SK-N-SH (cell line): ENCODE data around the gene DDX28. TPM values are rescaled to one million over a fixed set of nuclear protein-coding genes. Genes with fewer than 3 reads are reported as not detected.

Experiments used
- CTCF ChIA-PET: fragments of 300-600, 350-600 bp; formaldehyde crosslinking; extraction: SDS; loops from one replicate; lab custom pipeline; 2021; lab: Yijun Ruan, JAX
- POLR2A ChIA-PET: fragments of 350-600 bp; sonication (Branson Sonifier 250); formaldehyde crosslinking; extraction: SDS; loops from one replicate; lab custom pipeline; 2020; ENCODE audit warnings: antibody characterized with exemption, inconsistent platforms; lab: Yijun Ruan, JAX
- DNase-seq: peaks from one replicate; pipeline ENCODE4 v3.0.0; 2012
- H2AFZ ChIP-seq: fragments of 200-600 bp; sonication (generic); 2 replicates; pipeline ENCODE4 v1.8.1; 2016; ENCODE audit warnings: antibody characterized with exemption, mild to moderate bottlenecking, low read depth
- H3F3A ChIP-seq: fragments of 200-600 bp; sonication (generic); replicated peaks from 2 replicates; pipeline ENCODE3; 2016; ENCODE audit warnings: antibody characterized with exemption, mild to moderate bottlenecking; ENCODE audit not compliant: insufficient read depth
- H3K27ac ChIP-seq, 2 experiments: fragments of 200-500 bp in 1 of 2; fragments of 200-600 bp in 1 of 2; sonication (Bioruptor generic) in 1 of 2; sonication (generic), shearing (Covaris generic) in 1 of 2; 2 replicates each; pipeline versions ENCODE4 v1.5.1 to v1.6.1; 2014 to 2016; ENCODE audit warnings: low read depth in 2 of 2, inconsistent platforms in 1 of 2, low read length in 1 of 2, mild to moderate bottlenecking in 1 of 2, mixed read lengths in 1 of 2
- H3K27me3 ChIP-seq: fragments of 200-600 bp; sonication (generic), shearing (Covaris generic); 2 replicates; pipeline ENCODE4 v1.6.1; 2016; ENCODE audit warnings: mixed run types; ENCODE audit not compliant: insufficient read depth
- H3K36me3 ChIP-seq, 2 experiments: fragments of 200-500 bp in 1 of 2; fragments of 200-600 bp in 1 of 2; sonication (Bioruptor generic) in 1 of 2; sonication (generic) in 1 of 2; replicated peaks in 1 of 2; 2 replicates each; pipeline versions ENCODE3 to v1.5.1; 2014 to 2016; ENCODE audit warnings: low read length in 1 of 2, mild to moderate bottlenecking in 1 of 2; ENCODE audit not compliant: insufficient read depth in 2 of 2, control insufficient read depth in 1 of 2
- H3K4me1 ChIP-seq, 2 experiments: fragments of 200-500 bp in 1 of 2; fragments of 200-600 bp in 1 of 2; sonication (Bioruptor generic) in 1 of 2; sonication (generic), shearing (Covaris generic) in 1 of 2; 2 replicates each; pipeline versions ENCODE4 v1.5.1 to v1.6.1; 2014 to 2016; ENCODE audit warnings: low read depth in 1 of 2, low read length in 1 of 2, mixed run types in 1 of 2; ENCODE audit not compliant: insufficient read depth in 2 of 2, control insufficient read depth in 1 of 2
- H3K4me2 ChIP-seq: fragments of 200-600 bp; sonication (generic), shearing (Covaris generic); 2 replicates; pipeline ENCODE4 v1.6.1; 2017; ENCODE audit warnings: mixed run types
- H3K4me3 ChIP-seq, 2 experiments: fragments of 200-500 bp in 1 of 2; fragments of 200-600 bp in 1 of 2; sonication (Bioruptor generic) in 1 of 2; sonication (generic), shearing (Covaris generic) in 1 of 2; 2 replicates each; pipeline versions ENCODE4 v1.5.1 to v1.8.1; 2014 to 2016; ENCODE audit warnings: low read depth in 2 of 2, inconsistent platforms in 1 of 2, low read length in 1 of 2, mild to moderate bottlenecking in 1 of 2, mixed read lengths in 1 of 2, moderate library complexity in 1 of 2
- H3K79me2 ChIP-seq: fragments of 200-600 bp; sonication (generic); 2 replicates; pipeline ENCODE4 v1.8.1; 2017; ENCODE audit warnings: mild to moderate bottlenecking; ENCODE audit not compliant: insufficient read depth
- H3K9ac ChIP-seq: fragments of 200-600 bp; sonication (generic); 2 replicates; pipeline ENCODE4 v1.6.1; 2017; ENCODE audit warnings: mixed run types
- H3K9me2 ChIP-seq: fragments of 200-600 bp; sonication (generic); 2 replicates; pipeline ENCODE4 v1.6.1; 2017; ENCODE audit warnings: mixed run types
- H3K9me3 ChIP-seq: fragments of 200-600 bp; sonication (generic); 2 replicates; pipeline ENCODE4 v1.6.1; 2017; ENCODE audit warnings: mixed run types, mild to moderate bottlenecking, moderate library complexity
- H4K20me1 ChIP-seq: fragments of 200-600 bp; sonication (generic); 2 replicates; pipeline ENCODE4 v1.6.1; 2017; ENCODE audit warnings: mild to moderate bottlenecking, mixed run types; ENCODE audit not compliant: insufficient read depth
- ELF1 ChIP-seq: IDR thresholded peaks from 2 replicates; pipeline ENCODE4 v1.4.0; 2012
- EP300 ChIP-seq, 2 experiments: IDR thresholded peaks; 2 replicates each; pipeline versions ENCODE4 v1.4.0 to v1.6.1; 2012; ENCODE audit warnings: borderline replicate concordance in 1 of 2, low read depth in 1 of 2, low read length in 1 of 2
- EZH2phosphoT487 ChIP-seq: fragments of 200-600 bp; sonication (generic); IDR thresholded peaks from 2 replicates; pipeline ENCODE4 v1.6.1; 2017; ENCODE audit warnings: low read depth, mixed run types, mild to moderate bottlenecking, antibody characterized with exemption, moderate library complexity, borderline replicate concordance
- FOXM1 ChIP-seq: IDR thresholded peaks from 2 replicates; pipeline ENCODE4 v1.4.0; 2012; ENCODE audit warnings: low read depth, mild to moderate bottlenecking
- GABPA ChIP-seq: IDR thresholded peaks from 2 replicates; pipeline ENCODE4 v1.4.0; 2012; ENCODE audit warnings: low read depth, mild to moderate bottlenecking
- GATA2 ChIP-seq: sonication (generic); formaldehyde crosslinking; IDR thresholded peaks from 2 replicates; pipeline ENCODE4 v1.5.0; 2020; ENCODE audit warnings: mild to moderate bottlenecking, missing genetic modification reagents
- IRF3 ChIP-seq: fragments of 150-350 bp; IDR thresholded peaks from 2 replicates; pipeline ENCODE4 v1.6.1; 2016; ENCODE audit warnings: mild to moderate bottlenecking, low read depth, low read length
- JUND ChIP-seq: IDR thresholded peaks from 2 replicates; pipeline ENCODE4 v1.4.0; 2012
- MEF2A ChIP-seq: IDR thresholded peaks from 2 replicates; pipeline ENCODE4 v1.4.0; 2012; ENCODE audit warnings: low read depth, borderline replicate concordance
- MXI1 ChIP-seq: IDR thresholded peaks from 2 replicates; pipeline ENCODE4 v1.6.1; 2012; ENCODE audit warnings: mild to moderate bottlenecking, low read depth, low read length, improper control_type of control experiment
- NRF1 ChIP-seq: IDR thresholded peaks from 2 replicates; pipeline ENCODE4 v1.6.1; 2012; ENCODE audit warnings: low read depth, mild to moderate bottlenecking, low read length
- POLR2AphosphoS5 ChIP-seq: IDR thresholded peaks from 2 replicates; pipeline ENCODE4 v1.6.1; 2012; ENCODE audit warnings: low read depth, low read length
- REST ChIP-seq: IDR thresholded peaks from 2 replicates; pipeline ENCODE4 v1.6.1; 2012; ENCODE audit warnings: mild to moderate bottlenecking, low read depth, low read length, moderate library complexity
- RXRA ChIP-seq: IDR thresholded peaks from 2 replicates; pipeline ENCODE4 v1.4.0; 2012; ENCODE audit warnings: low read depth, mild to moderate bottlenecking, borderline replicate concordance
- SMC3 ChIP-seq: IDR thresholded peaks from 2 replicates; pipeline ENCODE4 v1.6.1; 2012; ENCODE audit warnings: low read depth, low read length, improper control_type of control experiment
- TCF12 ChIP-seq: IDR thresholded peaks from 2 replicates; pipeline ENCODE4 v1.4.0; 2012
- TEAD4 ChIP-seq: IDR thresholded peaks from 2 replicates; pipeline ENCODE4 v1.4.0; 2012; ENCODE audit warnings: mild to moderate bottlenecking, borderline replicate concordance; ENCODE audit not compliant: insufficient read depth
- USF1 ChIP-seq: IDR thresholded peaks from 2 replicates; pipeline ENCODE4 v1.4.0; 2012; ENCODE audit warnings: low read depth, borderline replicate concordance
- USF2 ChIP-seq: fragments of 150-350 bp; IDR thresholded peaks from 2 replicates; pipeline ENCODE4 v1.6.1; 2017; ENCODE audit warnings: antibody characterized with exemption, low read length, low read depth, borderline replicate concordance
- YY1 ChIP-seq: IDR thresholded peaks from 2 replicates; pipeline ENCODE4 v1.4.0; 2012; ENCODE audit warnings: low read depth, mild to moderate bottlenecking
- WGBS: methylation state at CpG from one replicate; pipeline ENCODE4 v1.1.6; 2017; ENCODE audit warnings: low lambda C conversion rate; 5-methylcytosine and 5-hydroxymethylcytosine counted together
- polyA plus RNA-seq, 3 experiments: library from polyadenylated mRNA; depleted of rRNA; stranded (reverse); fragments of >200 nt; gene quantifications; 2 replicates each; pipeline ENCODE4 v1.2.3, GENCODE V29; 2012

DDX28 gene
- polyA plus RNA-seq, 1 of the 3 experiments (the other 2 are of a cell fraction) = 10.8 TPM

- POLR2A ChIA-PET = interaction anchor here (0.6 to 0.7 kb wide), 2 partner anchors 15 to 36 kb away, joined by 3 read pairs; no protein-coding TSS in a partner anchor
- 93% methylated on average over 4 of the region's 7 CpGs for WGBS
- CTCF ChIA-PET = interaction anchor here (0.6 to 2.1 kb wide), 4 partner anchors 29 to 1456 kb away, joined by 3 to 9 read pairs (median 4); no protein-coding TSS in a partner anchor
Observed at GRCh38 chr16:68069511-68070248, 46.6 kb upstream of the DDX28 start.

More at GRCh38 chr16:68069511-68070248, 46.6 kb upstream of the DDX28 start:
- Histone ChIP-seq H3K79me2 (no peaks in the 10 kb centered on the region), H3K27ac (no peak overlapping the region), H3K36me3 (peaks cover 13 to 28% of the 10 kb centered on the region in 2 experiments), H3K9me3 (no peaks in the 10 kb centered on the region), H3K4me3 (no peak overlapping the region), H3K9ac (no peak overlapping the region), H3K27me3 (no peaks in the 10 kb centered on the region), H3K4me1 (peaks cover 0 to 22% of the 10 kb centered on the region in 2 experiments; a peak in 2 of 4 replicates), H3F3A (peaks cover 23% of the 10 kb centered on the region), H3K9me2 (no peaks in the 10 kb centered on the region), H2AFZ (no peak overlapping the region), H3K4me2 (no peak overlapping the region), H4K20me1 (0 out of 2 replicates have a peak, but pooled peaks cover 2% of the 10 kb centered on the region)
- no peak for DNase-seq
- TF ChIP-seq USF2 (no peak), MXI1 (no peak), FOXM1 (no peak), YY1 (no peak), TCF12 (no peak), POLR2AphosphoS5 (no peak), GABPA (no peak), IRF3 (no peak), NRF1 (no peak), EZH2phosphoT487 (no peak), REST (no peak), EP300 (IDR thresholded peaks at IDR 0.05; ENCODE audit: borderline replicate concordance in 1 of 2, low read depth in 1 of 2, low read length in 1 of 2) (no peak), SMC3 (no peak), MEF2A (no peak), TEAD4 (no peak), JUND (no peak), GATA2 (CRISPR knock-in tag) (no peak), RXRA (no peak), ELF1 (no peak), USF1 (no peak)
